Loucy (cell line): Measurements from ENCODE around the gene SLC25A12.

Experiments used
- H2AFZ ChIP-seq: fragments of 200-600 bp; sonication (generic); 2 replicates; pipeline ENCODE4 v1.6.0; 2016; ENCODE audit warnings: antibody characterized with exemption, mild to moderate bottlenecking, low read length, moderate library complexity
- H3F3A ChIP-seq: fragments of 200-600 bp; 2 replicates; pipeline ENCODE4 v1.6.0; 2016; ENCODE audit warnings: antibody characterized with exemption, low read depth, mild to moderate bottlenecking
- H3K27me3 ChIP-seq: fragments of 200-600 bp; sonication (generic); 2 replicates; pipeline ENCODE4 v1.6.1; 2014; ENCODE audit warnings: low read length, mild to moderate bottlenecking; ENCODE audit not compliant: insufficient read depth, poor library complexity, severe bottlenecking
- H3K36me3 ChIP-seq: fragments of 200-600 bp; sonication (generic); 2 replicates; pipeline ENCODE4 v1.6.1; 2016; ENCODE audit warnings: low read length; ENCODE audit not compliant: insufficient read depth
- H3K4me1 ChIP-seq: fragments of 200-600 bp; sonication (generic); 2 replicates; pipeline ENCODE4 v1.5.1; 2014; ENCODE audit warnings: low read length, mild to moderate bottlenecking; ENCODE audit not compliant: insufficient read depth, poor library complexity, severe bottlenecking
- H3K4me2 ChIP-seq: fragments of 200-600 bp; sonication (generic); 2 replicates; pipeline ENCODE4 v1.6.0; 2014; ENCODE audit warnings: antibody characterized with exemption, low read length, low read depth, mild to moderate bottlenecking; ENCODE audit not compliant: poor library complexity, severe bottlenecking
- H3K4me3 ChIP-seq: fragments of 200-600 bp; sonication (generic); 2 replicates; pipeline ENCODE4 v1.5.1; 2014; ENCODE audit warnings: low read length, mild to moderate bottlenecking, mixed read lengths; ENCODE audit not compliant: poor library complexity, severe bottlenecking
- H3K79me2 ChIP-seq: fragments of 200-600 bp; sonication (generic); 2 replicates; pipeline ENCODE4 v1.6.1; 2014; ENCODE audit warnings: low read length; ENCODE audit not compliant: insufficient read depth
- H3K9ac ChIP-seq: fragments of 200-600 bp; sonication (generic); 2 replicates; pipeline ENCODE4 v1.6.0; 2014; ENCODE audit warnings: mild to moderate bottlenecking, low read depth, low read length, moderate library complexity; ENCODE audit not compliant: poor library complexity, severe bottlenecking
- H3K9me2 ChIP-seq: fragments of 200-600 bp; sonication (generic); replicated peaks from 2 replicates; pipeline ENCODE4 v1.6.1; 2016; ENCODE audit warnings: low read depth, low read length, mixed read lengths
- H3K9me3 ChIP-seq: fragments of 200-600 bp; sonication (generic); 2 replicates; pipeline ENCODE4 v1.6.1; 2014; ENCODE audit warnings: mild to moderate bottlenecking, antibody characterized with exemption, low read length, low read depth; ENCODE audit not compliant: insufficient read depth
- H4K20me1 ChIP-seq: fragments of 200-600 bp; sonication (generic); 2 replicates; pipeline ENCODE4 v1.6.0; 2014; ENCODE audit warnings: antibody characterized with exemption, low read length, mild to moderate bottlenecking; ENCODE audit not compliant: insufficient read depth, poor library complexity, severe bottlenecking
- CTCF ChIP-seq: fragments of 200-600 bp; sonication (generic); conservative IDR thresholded peaks from 2 replicates; pipeline ENCODE4 v1.5.1; 2014; ENCODE audit warnings: mild to moderate bottlenecking, antibody characterized with exemption, low read length
- EZH2phosphoT487 ChIP-seq: fragments of 200-600 bp; IDR thresholded peaks from 2 replicates; pipeline ENCODE4 v1.6.1; 2018; ENCODE audit warnings: antibody characterized with exemption, mild to moderate bottlenecking, moderate library complexity, borderline replicate concordance

SLC25A12 gene

DNA sequence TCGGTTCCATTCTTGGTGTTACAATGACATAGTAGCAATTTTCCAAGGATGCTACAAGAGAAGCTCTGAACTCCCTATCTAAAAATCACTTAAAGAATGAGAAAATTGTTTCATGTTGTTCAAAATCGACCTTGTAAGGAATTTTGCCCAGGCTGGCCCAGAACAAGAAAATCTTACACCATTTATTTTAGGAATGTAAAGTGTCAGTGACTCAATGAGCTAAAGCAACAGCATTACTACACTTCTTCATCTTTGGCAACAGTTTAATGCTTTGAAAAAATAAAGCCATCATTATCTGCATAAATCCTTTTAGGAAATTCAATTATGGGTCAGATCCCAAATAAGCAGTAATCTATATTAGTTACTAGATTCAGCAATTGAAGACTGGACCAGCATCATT lies 38.6 kb downstream of the SLC25A12 start:
- H3K27me3 ChIP-seq: no peaks in the 10 kb centered on the region
- H3K9me3 ChIP-seq: no peaks in the 10 kb centered on the region
- H3K9ac ChIP-seq: no peak overlapping the region
- H3K4me1 ChIP-seq: no peaks in the 10 kb centered on the region
- no peaks in the 10 kb centered on the region for H3K9me2 ChIP-seq
- H2AFZ ChIP-seq: no peak overlapping the region
- no peaks in the 10 kb centered on the region for H3K79me2 ChIP-seq
- H3K4me3 ChIP-seq: no peak overlapping the region
- H3F3A ChIP-seq: no peaks in the 10 kb centered on the region
- H3K36me3 ChIP-seq: peaks cover 32% of the 10 kb centered on the region; the same call in 1 of the 2 replicates
- no peak overlapping the region for H3K4me2 ChIP-seq
- no peak for TF ChIP-seq EZH2phosphoT487
- TF ChIP-seq CTCF: no peak
- H4K20me1 ChIP-seq: no peaks in the 10 kb centered on the region

GRCh38 chr2:171852366-171852888 lies 41.6 kb downstream of the SLC25A12 start:
- no peaks in the 10 kb centered on the region for H3K79me2 ChIP-seq
- H3K4me1 ChIP-seq: no peaks in the 10 kb centered on the region
- no peak overlapping the region for H2AFZ ChIP-seq
- no peak overlapping the region for H3K4me2 ChIP-seq
- no peak overlapping the region for H3K4me3 ChIP-seq
- TF ChIP-seq EZH2phosphoT487 (no peak), CTCF (no peak)
- H3K27me3 ChIP-seq: no peaks in the 10 kb centered on the region
- peaks cover 32% of the 10 kb centered on the region; the same call in 1 of the 2 replicates for H3K36me3 ChIP-seq
- no peaks in the 10 kb centered on the region for H4K20me1 ChIP-seq
- H3K9me2 ChIP-seq: no peaks in the 10 kb centered on the region
- no peak overlapping the region for H3K9ac ChIP-seq
- H3K9me3 ChIP-seq: no peaks in the 10 kb centered on the region
- H3F3A ChIP-seq: no peaks in the 10 kb centered on the region

DNA sequence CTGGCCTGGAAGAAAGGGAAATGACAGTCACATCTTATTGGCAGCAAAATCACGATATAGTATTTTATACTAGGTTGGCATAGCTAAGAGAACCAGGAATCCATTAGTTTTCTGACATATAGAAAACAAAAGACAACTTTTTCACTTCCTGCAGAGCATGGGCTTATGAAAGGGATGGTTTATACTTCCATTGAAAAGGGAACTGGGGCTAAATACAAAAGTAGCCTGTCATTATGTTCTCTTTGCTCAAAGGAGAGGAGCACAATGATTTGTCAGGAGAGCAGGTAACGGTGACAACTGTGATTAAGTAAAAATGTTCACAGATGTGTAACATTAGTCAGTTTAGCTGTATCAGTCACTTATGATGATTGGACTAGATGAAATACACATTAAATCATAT lies 46.4 kb downstream of the SLC25A12 start:
- Histone ChIP-seq H3K27me3 (no peaks in the 10 kb centered on the region), H3K36me3 (peaks cover 6% of the 10 kb centered on the region; the same call in 1 of the 2 replicates), H3K9me3 (no peaks in the 10 kb centered on the region), H3K9ac (no peak overlapping the region), H3K4me2 (no peak overlapping the region), H3K4me3 (no peak overlapping the region), H3K9me2 (no peaks in the 10 kb centered on the region), H3F3A (no peaks in the 10 kb centered on the region), H3K4me1 (no peaks in the 10 kb centered on the region), H2AFZ (no peak overlapping the region), H3K79me2 (no peaks in the 10 kb centered on the region), H4K20me1 (no peaks in the 10 kb centered on the region)
- TF ChIP-seq EZH2phosphoT487 (no peak), CTCF (no peak)
